ENCODE results near the gene CPAMD8.
A peak's percentile ranks its signal among the peaks of the same experiment; 100 is the strongest.

Gene CPAMD8

DNA sequence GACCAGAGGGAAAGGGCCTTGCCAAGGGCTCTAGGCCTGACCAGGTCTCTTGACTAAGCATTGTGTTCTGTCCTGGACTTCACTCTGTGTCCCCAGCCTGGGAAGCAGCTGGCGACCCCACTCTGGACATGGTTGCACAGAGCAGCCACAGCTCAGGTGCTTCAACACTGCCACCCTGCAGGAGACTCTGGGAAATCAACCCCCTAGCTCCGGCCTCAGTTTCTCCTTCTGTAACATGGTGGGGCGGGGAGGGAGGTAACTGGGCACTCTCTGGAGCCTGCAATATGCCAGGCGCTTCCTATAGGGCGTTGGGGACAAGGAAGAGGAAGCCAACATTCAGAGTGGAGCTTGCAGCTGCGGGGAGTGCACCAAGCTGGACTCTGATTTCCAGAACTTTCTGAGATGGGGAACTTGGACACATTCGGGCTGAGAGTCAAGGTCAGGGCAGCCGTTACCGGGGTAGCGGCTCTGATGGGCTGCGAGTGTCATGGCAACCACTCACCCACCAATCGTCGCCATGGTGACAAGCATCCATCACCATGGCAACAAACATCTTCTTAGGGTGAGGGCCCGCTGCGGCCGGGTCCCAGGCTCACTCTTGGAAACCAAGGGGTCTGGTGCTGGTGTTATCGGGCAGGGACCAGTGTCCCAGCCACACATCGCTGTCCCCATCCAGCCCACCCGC is 125.0 kb downstream of the CPAMD8 start:
- peak overlapping the region; percentile 28 for H3K27ac Mint-ChIP-seq
- peaks cover 33% of the 10 kb centered on the region for H3K4me1 Mint-ChIP-seq (ENCODE audit: low read depth)
- no peaks in the 10 kb centered on the region for H3K9me3 Mint-ChIP-seq
- peaks cover 27% of the 10 kb centered on the region for H3K27me3 Mint-ChIP-seq
- H3K36me3 Mint-ChIP-seq (ENCODE audit: low read depth), result no peaks in the 10 kb centered on the region
- no peak overlapping the region for H3K4me3 Mint-ChIP-seq
- intact Hi-C loops (cut with micrococcal nuclease), result loop anchor here (2.0 kb wide), 1 partner anchor 123 kb away; no protein-coding TSS in a partner anchor

DNA sequence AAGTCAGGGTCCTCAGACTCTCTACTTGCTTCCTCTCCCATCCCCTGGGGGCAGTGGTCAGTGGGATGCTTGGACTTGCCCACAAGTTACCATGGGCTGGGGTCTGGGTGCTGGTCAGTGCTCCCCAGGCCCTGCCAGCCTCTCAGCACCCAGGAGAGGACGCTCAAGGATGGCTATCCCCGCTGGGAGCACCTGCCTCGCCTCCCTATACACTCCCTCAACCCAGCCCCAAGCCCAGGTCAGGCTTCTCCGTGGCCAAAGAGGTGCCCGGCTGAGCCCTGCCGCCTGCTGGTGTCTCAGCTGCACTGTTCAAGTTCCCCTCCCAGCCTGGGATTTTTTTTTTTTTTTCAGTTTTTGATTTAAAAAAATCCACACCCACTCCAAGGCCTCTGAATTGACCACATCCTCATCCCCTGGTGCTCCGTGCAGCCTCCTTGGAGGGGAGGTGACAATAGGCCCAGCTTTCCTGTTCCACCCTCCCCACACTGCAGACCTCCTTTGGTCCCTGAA is 127.0 kb downstream of the CPAMD8 start:
- H3K4me1 Mint-ChIP-seq (ENCODE audit: low read depth), result peaks cover 48% of the 10 kb centered on the region
- peak overlapping the region; percentile 35 for H3K27ac Mint-ChIP-seq
- no peaks in the 10 kb centered on the region for H3K36me3 Mint-ChIP-seq (ENCODE audit: low read depth)
- no peaks in the 10 kb centered on the region for H3K9me3 Mint-ChIP-seq
- H3K27me3 Mint-ChIP-seq, result peaks cover 31% of the 10 kb centered on the region
- H3K4me3 Mint-ChIP-seq, result no peak overlapping the region
- intact Hi-C loops (cut with micrococcal nuclease), result loop anchor here (2.0 to 5.0 kb wide), 4 partner anchors 67 to 328 kb away; partner anchors contain the start of gene OCEL1

DNA sequence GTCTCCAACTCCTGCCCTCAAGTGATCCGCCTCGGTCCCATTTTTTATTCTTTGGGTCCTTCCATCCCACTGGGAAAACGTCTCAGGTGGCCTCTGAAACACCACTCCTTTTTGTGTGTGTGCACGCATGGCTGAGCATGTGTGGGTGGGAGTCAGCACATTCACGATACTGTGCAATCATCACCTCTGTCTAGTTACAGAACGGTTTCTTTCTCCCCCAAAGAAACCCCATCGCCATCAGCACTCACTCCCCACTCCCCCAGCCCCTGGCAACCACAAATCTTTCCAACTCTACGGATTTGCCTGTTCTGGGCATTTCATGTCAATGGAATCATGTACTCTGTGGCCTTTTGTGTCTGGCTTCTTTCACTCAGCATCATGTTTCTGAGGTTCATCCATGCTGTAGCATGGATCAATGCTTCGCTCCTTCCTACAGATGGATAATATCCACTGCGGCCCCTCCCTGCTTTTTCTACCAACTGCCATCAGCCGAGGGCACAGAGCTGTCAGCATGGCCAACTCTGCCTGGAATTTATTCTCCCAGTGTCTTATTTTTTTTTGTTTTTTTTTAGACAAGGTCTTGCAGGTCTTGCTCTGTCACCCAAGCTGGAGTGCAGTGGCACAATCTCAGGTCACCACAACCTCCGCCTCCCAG is 128.1 kb downstream of the CPAMD8 start:
- Mint-ChIP-seq H3K4me3 (peak overlapping the region; percentile 68), H3K36me3 (ENCODE audit: low read depth) (no peaks in the 10 kb centered on the region), H3K4me1 (ENCODE audit: low read depth) (peaks cover 59% of the 10 kb centered on the region), H3K9me3 (no peaks in the 10 kb centered on the region), H3K27me3 (peaks cover 38% of the 10 kb centered on the region), H3K27ac (peak overlapping the region; percentile 78)
- intact Hi-C loops (cut with micrococcal nuclease), result loop anchor here (2.0 to 5.0 kb wide), 3 partner anchors 66 to 329 kb away; partner anchors contain the start of gene OCEL1

DNA sequence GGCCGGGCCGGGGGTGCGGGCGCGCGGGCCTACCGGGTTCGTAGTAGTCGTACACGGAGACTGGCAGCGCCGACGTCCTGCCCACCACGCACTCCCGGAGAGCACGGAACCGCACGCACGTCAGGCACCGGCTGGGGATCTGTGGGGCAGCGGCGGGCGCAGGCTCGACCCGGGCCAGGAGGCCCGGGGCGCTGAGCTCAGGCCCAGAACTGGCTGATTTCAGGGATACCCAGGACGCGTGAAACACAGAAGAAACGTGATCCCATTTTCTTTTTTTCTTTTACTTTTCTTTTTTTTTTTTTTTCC is 128.8 kb downstream of the CPAMD8 start:
- H3K4me1 Mint-ChIP-seq (ENCODE audit: low read depth), result peaks cover 64% of the 10 kb centered on the region
- H3K4me3 Mint-ChIP-seq, result peak overlapping the region; percentile 68
- no peaks in the 10 kb centered on the region for H3K9me3 Mint-ChIP-seq
- intact Hi-C loops (cut with micrococcal nuclease), result loop anchor here (2.0 to 5.0 kb wide), 3 partner anchors 66 to 329 kb away; partner anchors contain the start of gene OCEL1
- H3K27ac Mint-ChIP-seq, result peak overlapping the region; percentile 78
- H3K27me3 Mint-ChIP-seq, result peaks cover 45% of the 10 kb centered on the region
- no peaks in the 10 kb centered on the region for H3K36me3 Mint-ChIP-seq (ENCODE audit: low read depth)

DNA sequence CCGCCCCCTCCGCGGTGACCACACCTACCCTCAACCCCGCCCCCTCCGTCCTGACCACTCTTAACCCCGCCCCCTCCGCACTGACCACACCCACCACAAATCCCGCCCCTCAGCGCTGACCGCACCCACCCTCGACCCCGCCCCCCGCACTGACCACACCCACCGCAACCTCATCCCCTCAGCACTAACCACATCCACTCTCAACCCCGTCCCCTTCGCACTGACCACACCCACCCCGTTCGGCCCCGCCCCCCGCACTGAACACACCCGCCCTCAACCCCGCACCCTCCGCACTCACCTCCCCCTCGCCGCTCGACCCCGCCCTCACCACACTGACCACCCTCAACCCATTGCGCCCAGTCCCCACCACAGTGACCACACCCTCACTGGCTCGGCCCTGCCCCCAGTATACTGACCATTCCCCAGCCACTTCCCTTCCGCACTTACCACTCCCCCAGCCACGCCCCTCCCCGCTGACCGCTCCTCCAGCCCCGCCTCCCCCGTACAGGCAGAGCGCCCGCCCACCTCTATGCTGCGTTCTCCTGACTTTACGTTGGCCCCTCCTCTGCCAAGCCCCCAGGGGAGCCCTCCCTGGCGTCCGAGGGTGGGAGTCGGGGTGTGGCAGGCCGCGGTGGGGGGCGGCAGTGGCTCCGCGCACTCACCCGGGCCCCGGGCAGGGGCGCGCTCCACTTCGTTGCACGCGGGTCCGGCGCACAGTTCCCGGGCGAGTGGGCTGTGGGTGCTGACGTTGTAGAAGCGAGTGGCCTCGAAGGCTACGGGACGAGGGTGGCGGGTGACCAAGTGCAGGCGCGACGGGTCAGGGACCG is 129.4 kb downstream of the CPAMD8 start:
- H3K27ac Mint-ChIP-seq, result peak overlapping the region; percentile 78
- peaks cover 47% of the 10 kb centered on the region for H3K27me3 Mint-ChIP-seq
- H3K36me3 Mint-ChIP-seq (ENCODE audit: low read depth), result no peaks in the 10 kb centered on the region
- H3K9me3 Mint-ChIP-seq, result no peaks in the 10 kb centered on the region
- H3K4me1 Mint-ChIP-seq (ENCODE audit: low read depth), result peaks cover 64% of the 10 kb centered on the region
- H3K4me3 Mint-ChIP-seq, result peak overlapping the region; percentile 68
- intact Hi-C loops (cut with micrococcal nuclease), result loop anchor here (5.0 kb wide), 2 partner anchors 65 to 330 kb away; partner anchors contain the start of gene OCEL1

DNA sequence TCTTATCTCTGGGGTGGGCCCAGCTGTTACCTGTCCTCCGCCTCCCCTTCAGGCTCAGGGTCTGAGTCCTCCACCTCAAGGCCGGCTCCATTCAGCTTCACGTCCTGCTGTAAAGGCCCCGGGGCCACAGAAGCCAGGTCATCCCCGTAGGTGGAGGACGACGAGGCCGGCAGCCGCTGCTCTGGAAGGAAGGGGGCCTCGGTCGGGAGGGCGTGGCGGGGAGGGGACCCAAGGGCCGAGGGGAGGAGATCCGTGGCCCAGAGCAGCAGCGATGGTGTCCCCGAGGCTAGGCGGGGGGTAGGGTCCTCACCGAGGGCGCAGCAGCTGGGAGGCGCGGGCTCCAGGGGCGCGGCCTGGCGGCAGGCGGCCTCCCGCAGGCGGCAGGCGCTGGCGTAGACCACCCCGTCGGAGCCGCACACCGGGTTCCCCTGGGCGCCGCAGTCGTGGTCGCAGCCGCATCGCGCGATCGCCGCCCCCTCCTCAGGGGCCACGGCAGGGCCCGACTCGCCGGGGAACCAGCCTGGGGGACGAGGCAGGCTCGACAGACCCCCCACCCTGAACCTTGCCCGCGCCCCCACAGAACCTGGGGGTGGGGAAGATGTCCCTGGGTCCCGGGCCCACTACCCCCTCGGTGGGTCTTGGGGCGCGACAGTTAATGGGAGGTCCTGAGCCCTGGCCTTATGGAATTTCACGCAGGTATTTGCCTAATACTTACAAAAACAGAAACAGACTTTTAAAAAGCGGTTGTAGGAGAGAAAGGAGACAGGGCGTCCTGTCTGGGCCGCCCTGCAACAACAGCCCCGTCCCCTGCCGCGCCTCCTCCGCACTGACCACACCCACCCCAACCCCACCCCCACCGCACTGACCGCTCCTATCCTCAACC is 130.2 kb downstream of the CPAMD8 start:
- H3K4me1 Mint-ChIP-seq (ENCODE audit: low read depth), result peaks cover 58% of the 10 kb centered on the region
- H3K4me3 Mint-ChIP-seq, result peak overlapping the region; percentile 72
- peak overlapping the region; percentile 78 for H3K27ac Mint-ChIP-seq
- H3K9me3 Mint-ChIP-seq, result no peaks in the 10 kb centered on the region
- H3K27me3 Mint-ChIP-seq, result peaks cover 54% of the 10 kb centered on the region
- no peaks in the 10 kb centered on the region for H3K36me3 Mint-ChIP-seq (ENCODE audit: low read depth)
- intact Hi-C loops (cut with micrococcal nuclease), result loop anchor here (5.0 kb wide), 2 partner anchors 64 to 331 kb away; partner anchors contain the start of gene OCEL1

DNA sequence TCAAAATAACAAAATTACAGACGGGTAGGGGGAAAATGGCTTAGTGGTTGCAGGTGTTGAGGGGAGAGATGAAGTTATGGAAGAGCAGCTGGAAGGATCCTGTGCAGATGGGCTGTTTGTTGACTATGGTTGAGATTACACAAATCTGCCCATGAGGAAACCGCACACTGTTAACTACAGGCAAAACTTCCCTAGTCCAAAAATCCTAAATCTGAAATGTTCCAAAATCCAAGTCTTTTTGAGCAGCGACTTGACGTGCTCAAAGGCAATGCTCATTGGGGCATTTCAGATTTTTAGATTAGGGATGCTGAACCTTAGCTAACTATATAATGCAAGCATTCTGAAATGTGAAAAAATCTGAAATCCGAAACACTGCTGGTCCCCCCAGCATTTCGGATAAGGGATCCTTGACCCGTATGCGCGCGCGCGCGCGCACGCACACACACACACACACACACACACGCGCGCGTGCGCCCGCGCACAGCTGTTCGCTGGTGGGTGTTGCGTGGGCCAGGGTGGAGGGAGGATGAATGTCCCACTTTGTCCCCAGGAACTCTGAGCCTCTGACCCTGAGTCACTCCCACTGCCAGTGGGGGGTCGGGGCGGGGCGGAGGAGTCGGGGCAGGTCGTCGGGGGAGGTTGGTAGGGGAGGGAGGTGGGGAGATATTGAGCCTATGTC is 131.0 kb downstream of the CPAMD8 start:
- Mint-ChIP-seq H3K36me3 (ENCODE audit: low read depth) (no peaks in the 10 kb centered on the region), H3K4me3 (peak overlapping the region; percentile 72), H3K27me3 (peaks cover 58% of the 10 kb centered on the region), H3K9me3 (no peaks in the 10 kb centered on the region), H3K4me1 (ENCODE audit: low read depth) (peaks cover 55% of the 10 kb centered on the region), H3K27ac (no peak overlapping the region)
- intact Hi-C loops (cut with micrococcal nuclease), result loop anchor here (5.0 kb wide), 2 partner anchors 63 to 332 kb away; partner anchors contain the start of gene OCEL1

DNA sequence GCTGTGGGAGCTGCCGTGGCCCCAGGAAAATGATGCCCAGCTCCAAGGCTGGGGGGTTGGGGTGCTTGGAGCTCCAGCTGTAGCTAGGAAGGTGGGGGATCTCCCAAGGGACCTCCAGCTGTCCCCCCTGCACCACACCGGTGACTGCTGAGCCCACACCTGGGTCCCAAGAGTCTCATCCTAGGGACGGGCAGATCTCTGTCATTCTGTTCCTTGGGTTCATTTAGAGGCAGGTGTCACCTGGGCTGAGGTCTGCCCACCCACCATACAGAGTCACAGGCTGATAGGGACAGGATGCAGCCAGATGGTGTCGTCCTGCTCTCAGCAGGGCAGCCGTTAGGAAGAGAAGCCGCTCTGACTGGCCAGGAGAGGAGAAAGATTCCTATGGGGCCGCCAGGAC is 132.5 kb downstream of the CPAMD8 start:
- Mint-ChIP-seq H3K4me3 (no peak overlapping the region), H3K27ac (peak overlapping the region; percentile 50), H3K27me3 (peaks cover 73% of the 10 kb centered on the region), H3K9me3 (no peaks in the 10 kb centered on the region), H3K36me3 (ENCODE audit: low read depth) (no peaks in the 10 kb centered on the region), H3K4me1 (ENCODE audit: low read depth) (peaks cover 49% of the 10 kb centered on the region)
- intact Hi-C loops (cut with micrococcal nuclease), result no loop called here

DNA sequence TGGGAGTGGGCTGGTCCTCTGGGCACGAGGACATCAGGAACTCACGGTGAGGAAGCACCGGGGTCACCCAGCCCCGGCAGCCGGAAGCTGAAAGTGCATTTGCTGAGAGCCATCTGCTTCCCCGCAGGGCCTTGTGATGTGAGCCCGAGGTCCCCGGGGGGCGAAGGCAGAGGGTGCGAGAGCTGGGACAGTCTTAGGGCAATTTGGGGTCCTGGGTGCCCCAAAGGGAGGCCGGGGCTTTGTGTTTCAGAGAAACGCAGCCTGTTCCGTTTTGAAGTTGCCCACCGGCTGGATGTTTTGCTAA is 133.0 kb downstream of the CPAMD8 start:
- H3K27me3 Mint-ChIP-seq, result peaks cover 73% of the 10 kb centered on the region
- intact Hi-C loops (cut with micrococcal nuclease), result no loop called here
- H3K4me3 Mint-ChIP-seq, result no peak overlapping the region
- H3K9me3 Mint-ChIP-seq, result no peaks in the 10 kb centered on the region
- no peaks in the 10 kb centered on the region for H3K36me3 Mint-ChIP-seq (ENCODE audit: low read depth)
- H3K27ac Mint-ChIP-seq, result peak overlapping the region; percentile 50
- H3K4me1 Mint-ChIP-seq (ENCODE audit: low read depth), result peaks cover 50% of the 10 kb centered on the region

DNA sequence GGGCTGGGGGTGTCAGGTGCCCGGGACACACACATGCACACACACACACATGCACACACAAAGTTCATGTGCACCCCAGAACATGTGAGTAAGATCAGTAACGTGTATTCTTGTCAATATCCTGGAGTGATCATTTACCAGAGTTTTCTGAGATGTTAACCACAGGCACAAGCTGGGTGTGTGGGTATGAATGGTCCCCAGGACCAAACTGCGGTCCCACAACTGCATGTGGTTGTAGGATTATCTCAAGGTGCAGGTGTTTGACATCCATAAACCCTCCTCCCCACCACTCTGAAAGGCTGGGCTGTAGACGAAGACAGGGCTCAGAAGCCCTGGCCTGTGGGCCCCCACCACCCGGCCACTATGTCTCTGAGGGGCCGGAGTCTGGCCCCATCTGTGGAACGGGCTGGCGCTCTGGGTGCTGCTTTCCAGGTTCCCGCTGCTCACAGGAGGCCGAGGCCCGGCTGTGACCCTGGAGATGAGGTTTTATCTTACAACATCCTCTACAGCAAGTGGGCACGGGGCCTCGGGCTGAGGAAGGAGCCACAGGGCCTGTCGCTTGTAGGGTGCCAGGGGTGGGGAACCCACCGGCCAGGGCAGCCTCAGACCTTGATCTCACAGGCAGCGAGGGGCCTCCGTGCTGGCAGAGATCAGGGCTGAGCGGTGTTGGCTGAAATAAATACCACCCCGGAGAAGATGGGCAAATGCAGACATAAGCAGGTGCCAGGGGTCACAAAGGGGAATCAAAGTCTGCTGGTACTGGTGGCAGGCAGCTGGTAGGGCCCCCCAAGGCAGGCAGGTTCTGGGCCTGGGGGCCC is 133.5 kb downstream of the CPAMD8 start:
- peaks cover 49% of the 10 kb centered on the region for H3K4me1 Mint-ChIP-seq (ENCODE audit: low read depth)
- H3K27me3 Mint-ChIP-seq, result peaks cover 75% of the 10 kb centered on the region
- intact Hi-C loops (cut with micrococcal nuclease), result no loop called here
- peak overlapping the region; percentile 50 for H3K27ac Mint-ChIP-seq
- H3K9me3 Mint-ChIP-seq, result no peaks in the 10 kb centered on the region
- no peak overlapping the region for H3K4me3 Mint-ChIP-seq
- H3K36me3 Mint-ChIP-seq (ENCODE audit: low read depth), result no peaks in the 10 kb centered on the region

DNA sequence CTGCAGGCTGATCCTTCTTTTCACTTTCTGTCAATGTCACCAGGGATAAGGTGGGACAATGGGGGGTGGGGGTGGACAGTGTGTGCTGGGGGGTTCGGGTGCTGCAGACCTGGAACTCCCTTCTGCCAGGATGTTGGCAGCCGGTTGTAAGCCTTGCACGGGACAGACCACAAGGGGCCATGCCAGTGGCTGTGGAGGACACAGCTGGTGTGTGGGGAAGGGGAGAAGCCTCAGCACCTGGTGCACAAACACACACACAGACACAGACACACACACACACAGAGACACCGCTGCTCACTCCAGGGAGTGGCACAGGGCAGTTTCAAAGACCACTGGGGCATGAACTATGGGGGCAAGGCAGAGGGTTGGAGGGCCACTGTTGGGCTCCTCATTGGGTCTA is 134.2 kb downstream of the CPAMD8 start:
- H3K27ac Mint-ChIP-seq, result no peak overlapping the region
- H3K36me3 Mint-ChIP-seq (ENCODE audit: low read depth), result no peaks in the 10 kb centered on the region
- peaks cover 82% of the 10 kb centered on the region for H3K27me3 Mint-ChIP-seq
- intact Hi-C loops (cut with micrococcal nuclease), result no loop called here
- no peaks in the 10 kb centered on the region for H3K9me3 Mint-ChIP-seq
- no peak overlapping the region for H3K4me3 Mint-ChIP-seq
- peaks cover 52% of the 10 kb centered on the region for H3K4me1 Mint-ChIP-seq (ENCODE audit: low read depth)

DNA sequence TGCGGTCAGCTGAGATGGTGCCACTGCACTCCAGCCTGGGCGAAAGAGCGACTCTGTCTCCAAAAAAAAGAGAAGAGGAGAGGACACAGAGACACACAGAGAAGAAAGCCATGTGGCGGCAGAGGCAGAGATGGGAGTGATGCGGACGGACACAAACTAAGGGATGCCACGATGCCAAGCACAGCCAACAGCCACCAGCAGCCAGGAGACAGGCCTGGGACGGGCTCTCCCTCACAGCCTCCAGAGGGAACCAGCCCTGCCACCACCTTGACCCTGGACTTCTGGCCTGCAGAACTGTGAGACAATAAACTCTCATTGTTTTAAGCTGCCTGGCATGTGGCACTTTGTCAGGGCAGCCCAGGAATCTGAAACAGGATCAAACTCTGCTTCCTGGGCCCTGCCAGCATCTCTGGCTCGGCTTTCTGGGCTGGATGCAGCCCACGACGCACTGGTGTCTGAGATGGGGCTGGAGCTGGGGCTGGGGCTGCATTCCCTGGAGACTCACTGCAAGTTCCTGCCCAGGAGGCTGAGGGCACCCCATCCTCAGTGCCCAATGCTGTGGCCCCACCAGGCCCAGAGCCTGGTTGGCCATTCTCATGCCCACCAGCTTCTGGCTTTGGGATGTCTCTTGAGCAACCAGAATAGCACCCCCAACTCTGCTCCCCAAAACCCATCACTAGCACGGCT is 134.8 kb downstream of the CPAMD8 start:
- H3K4me1 Mint-ChIP-seq (ENCODE audit: low read depth), result peaks cover 56% of the 10 kb centered on the region
- H3K4me3 Mint-ChIP-seq, result no peak overlapping the region
- no peaks in the 10 kb centered on the region for H3K9me3 Mint-ChIP-seq
- H3K27ac Mint-ChIP-seq, result no peak overlapping the region
- H3K27me3 Mint-ChIP-seq, result peaks cover 87% of the 10 kb centered on the region
- no peaks in the 10 kb centered on the region for H3K36me3 Mint-ChIP-seq (ENCODE audit: low read depth)
- intact Hi-C loops (cut with micrococcal nuclease), result no loop called here

Measured in dendritic cell treated with granulocyte-macrophage colony-stimulating factor and Interleukin-4, amounts not matched to agents 40 ng/mL and 50 ng/mL, for 4 days (primary cell).